Coronary artery (tissue), 2 donors: Measurements from ENCODE around the gene SERPING1.

Source experiments
- DNase-seq: peaks from one replicate; pipeline ENCODE4 v3.0.0-alpha.2; 2017; ENCODE audit warnings: low spot score
- H3K27ac ChIP-seq, 2 donors: fragments of 200-600 bp; sonication (generic); one replicate each; pipeline ENCODE4 v1.5.1; 2016 to 2019
- H3K4me3 ChIP-seq: fragments of 200-600 bp; sonication (generic); 2 replicates; pipeline ENCODE4 v1.5.1; 2016; ENCODE audit warnings: mild to moderate bottlenecking, moderate library complexity
- TF ChIP-seq, protein P1 (sequence below): fragments of 200-600 bp; sonication (generic); IDR thresholded peaks from one replicate; pipeline ENCODE4 v1.5.1; 2019; ENCODE audit warnings: antibody characterized with exemption

SERPING1 gene

DNA sequence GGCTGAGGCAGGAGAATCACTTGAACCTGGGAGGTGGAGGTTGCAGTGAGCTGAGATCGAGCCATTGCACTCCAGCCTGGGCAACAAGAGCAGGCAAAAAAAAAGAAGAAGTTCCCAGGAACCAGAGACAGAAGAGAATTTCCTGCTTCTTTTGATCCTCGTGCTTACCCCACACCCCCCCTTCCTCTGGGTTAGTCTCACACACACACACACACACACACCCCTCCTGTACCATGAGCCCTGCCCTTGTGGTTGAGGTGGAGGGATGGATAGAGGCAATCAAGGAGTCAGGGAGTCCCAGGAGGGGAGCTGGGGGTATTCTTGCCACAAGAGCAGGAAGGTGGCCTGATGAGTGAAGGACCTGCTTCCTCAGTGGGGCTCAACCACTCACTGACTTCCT, 25.9 kb upstream of the SERPING1 start:
- Histone ChIP-seq H3K4me3 (no peak overlapping the region), H3K27ac (no peak overlapping the region)
- TF ChIP-seq, protein P1, sequence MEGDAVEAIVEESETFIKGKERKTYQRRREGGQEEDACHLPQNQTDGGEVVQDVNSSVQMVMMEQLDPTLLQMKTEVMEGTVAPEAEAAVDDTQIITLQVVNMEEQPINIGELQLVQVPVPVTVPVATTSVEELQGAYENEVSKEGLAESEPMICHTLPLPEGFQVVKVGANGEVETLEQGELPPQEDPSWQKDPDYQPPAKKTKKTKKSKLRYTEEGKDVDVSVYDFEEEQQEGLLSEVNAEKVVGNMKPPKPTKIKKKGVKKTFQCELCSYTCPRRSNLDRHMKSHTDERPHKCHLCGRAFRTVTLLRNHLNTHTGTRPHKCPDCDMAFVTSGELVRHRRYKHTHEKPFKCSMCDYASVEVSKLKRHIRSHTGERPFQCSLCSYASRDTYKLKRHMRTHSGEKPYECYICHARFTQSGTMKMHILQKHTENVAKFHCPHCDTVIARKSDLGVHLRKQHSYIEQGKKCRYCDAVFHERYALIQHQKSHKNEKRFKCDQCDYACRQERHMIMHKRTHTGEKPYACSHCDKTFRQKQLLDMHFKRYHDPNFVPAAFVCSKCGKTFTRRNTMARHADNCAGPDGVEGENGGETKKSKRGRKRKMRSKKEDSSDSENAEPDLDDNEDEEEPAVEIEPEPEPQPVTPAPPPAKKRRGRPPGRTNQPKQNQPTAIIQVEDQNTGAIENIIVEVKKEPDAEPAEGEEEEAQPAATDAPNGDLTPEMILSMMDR: no peak
- DNase-seq: no peak

- H3K4me3 ChIP-seq: no peak overlapping the region
- no peak overlapping the region for H3K27ac ChIP-seq
- DNase-seq: no peak
- TF ChIP-seq, protein P1: no peak
These were observed 23.4 kb upstream of the SERPING1 start for GRCh38 chr11:57574061-57574460.

GRCh38 chr11:57584341-57584740, 13.1 kb upstream of the SERPING1 start:
- H3K4me3 ChIP-seq: no peak overlapping the region
- TF ChIP-seq, protein P1: no peak
- no peak overlapping the region for H3K27ac ChIP-seq

DNA sequence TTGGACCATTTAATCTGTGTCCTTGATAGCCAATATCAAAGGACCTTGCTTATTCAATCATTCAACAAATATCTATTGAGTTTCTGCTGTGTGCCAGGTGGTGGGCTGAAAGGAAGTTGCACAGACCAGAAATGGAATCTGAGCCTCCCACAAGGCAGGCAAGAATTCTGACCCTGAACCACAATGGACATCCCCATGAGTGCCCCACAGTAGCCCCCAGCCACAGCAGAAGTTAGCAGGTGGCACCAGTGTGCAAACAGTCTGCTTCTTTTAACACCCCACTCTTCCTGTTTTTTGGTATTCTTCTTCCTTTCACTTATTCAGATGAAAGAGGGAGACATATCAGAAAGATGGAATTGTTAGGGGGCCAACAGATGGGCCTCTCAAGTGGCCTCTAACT, 12.2 kb upstream of the SERPING1 start:
- TF ChIP-seq, protein P1: no peak

More at GRCh38 chr11:57584341-57584740, 13.1 kb upstream of the SERPING1 start:
- DNase-seq: no peak

GRCh38 chr11:57586711-57587245, 10.7 kb upstream of the SERPING1 start:
- H3K27ac ChIP-seq: no peak overlapping the region
- no peak overlapping the region for H3K4me3 ChIP-seq
- no peak for DNase-seq
- TF ChIP-seq, protein P1: no peak

More for the DNA sequence above, 12.2 kb upstream of the SERPING1 start:
- DNase-seq: no peak
- Histone ChIP-seq H3K4me3 (no peak overlapping the region), H3K27ac (no peak overlapping the region)

- TF ChIP-seq, protein P1: no peak
- no peak for DNase-seq
- Histone ChIP-seq H3K27ac (no peak overlapping the region), H3K4me3 (no peak overlapping the region)
These were observed 9.3 kb upstream of the SERPING1 start for GRCh38 chr11:57588046-57588710.

- DNase-seq: no peak
- Histone ChIP-seq H3K4me3 (no peak overlapping the region), H3K27ac (peak overlapping the region; percentile 83 to 99)
- TF ChIP-seq, protein P1: no peak
These were observed 1.1 kb upstream of the SERPING1 start for GRCh38 chr11:57596266-57596885.
